ENCODE data around the gene POGZ. TPM values are rescaled to one million over a fixed set of nuclear protein-coding genes. Genes with fewer than 3 reads are reported as not detected.

The POGZ gene
- total RNA-seq, 2 donors from 2014 or later = 34.5 to 126 TPM

GRCh38 chr1:151368393-151369301, 90.6 kb downstream of the POGZ start:
- Histone ChIP-seq H3K27me3 (replicated peaks; ENCODE audit: insufficient read depth) (no peaks in the 10 kb centered on the region), H3K9me3 (no peaks in the 10 kb centered on the region), H3K27ac (no peak overlapping the region), H3K4me3 (no peak overlapping the region), H3K36me3 (no peaks in the 10 kb centered on the region), H3K4me1 (replicated peaks) (peaks cover 11% of the 10 kb centered on the region)
- TF ChIP-seq POLR2AphosphoS5 (IDR thresholded peaks at IDR 0.05) (no peak), POLR2A (IDR thresholded peaks at IDR 0.05) (no peak), CTCF (IDR thresholded peaks at IDR 0.05) (no peak)
- no peak for DNase-seq (ENCODE audit: low spot score)
- intact Hi-C loops (cut with DNase I) = no loop called here
- 86% methylated on average over 20 of the region's 20 CpGs for WGBS

GRCh38 chr1:151367658-151368392, 91.5 kb downstream of the POGZ start:
- H3K4me3 ChIP-seq = no peak overlapping the region
- H3K4me1 ChIP-seq (replicated peaks) = peaks cover 11% of the 10 kb centered on the region
- no peak overlapping the region for H3K27ac ChIP-seq
- H3K36me3 ChIP-seq = no peaks in the 10 kb centered on the region
- no peaks in the 10 kb centered on the region for H3K27me3 ChIP-seq (replicated peaks; ENCODE audit: insufficient read depth)
- H3K9me3 ChIP-seq = no peaks in the 10 kb centered on the region
- TF ChIP-seq POLR2A (IDR thresholded peaks at IDR 0.05) (no peak), CTCF (IDR thresholded peaks at IDR 0.05) (no peak), POLR2AphosphoS5 (IDR thresholded peaks at IDR 0.05) (no peak)
- no peak for DNase-seq (ENCODE audit: low spot score)
- intact Hi-C loops (cut with DNase I) = no loop called here
- WGBS = 79% methylated on average over 8 of the region's 8 CpGs

- Histone ChIP-seq H3K27ac (no peak overlapping the region), H3K36me3 (no peaks in the 10 kb centered on the region), H3K9me3 (no peaks in the 10 kb centered on the region), H3K27me3 (replicated peaks; ENCODE audit: insufficient read depth) (no peaks in the 10 kb centered on the region), H3K4me3 (no peak overlapping the region), H3K4me1 (replicated peaks) (no peaks in the 10 kb centered on the region)
- no peak for DNase-seq (ENCODE audit: low spot score)
- no peak for TF ChIP-seq POLR2A (IDR thresholded peaks at IDR 0.05)
- no peak for TF ChIP-seq CTCF (IDR thresholded peaks at IDR 0.05)
- no peak for TF ChIP-seq POLR2AphosphoS5 (IDR thresholded peaks at IDR 0.05)
- intact Hi-C loops (cut with DNase I) = no loop called here
- 87% methylated on average over 4 of the region's 4 CpGs for WGBS
These were observed 94.3 kb downstream of the POGZ start for GRCh38 chr1:151364996-151365395.

- Histone ChIP-seq H3K9me3 (no peaks in the 10 kb centered on the region), H3K4me1 (replicated peaks) (no peaks in the 10 kb centered on the region), H3K4me3 (no peak overlapping the region), H3K27ac (no peak overlapping the region), H3K36me3 (no peaks in the 10 kb centered on the region), H3K27me3 (replicated peaks; ENCODE audit: insufficient read depth) (no peaks in the 10 kb centered on the region)
- WGBS = 100% methylated on average over 3 of the region's 3 CpGs
- intact Hi-C loops (cut with DNase I) = no loop called here
- no peak for TF ChIP-seq POLR2A (IDR thresholded peaks at IDR 0.05)
- TF ChIP-seq CTCF (IDR thresholded peaks at IDR 0.05) = no peak
- TF ChIP-seq POLR2AphosphoS5 (IDR thresholded peaks at IDR 0.05) = no peak
- no peak for DNase-seq (ENCODE audit: low spot score)
These were observed 96.8 kb downstream of the POGZ start for GRCh38 chr1:151362308-151363155.

Data from prostate gland (tissue), 2 donors.